ENCODE results near the gene C5AR2. TPM values are rescaled to one million over a fixed set of nuclear protein-coding genes. Genes with fewer than 3 reads are reported as not detected.
"Not testable (repeated sequence)": the region's sequence is repeated elsewhere in the genome, so short reads cannot be mapped to it uniquely, and the experiment has no call there.

The C5AR2 gene
- total and polyA plus RNA-seq, 2 experiments from 2014 or later, result 0.28 TPM; not detected in 1

GRCh38 chr19:47381653-47382279 lies 49.8 kb downstream of the C5AR2 start:
- no peak overlapping the region for H3K4me2 ChIP-seq
- no peaks in the 10 kb centered on the region for H3K27me3 ChIP-seq (ENCODE audit: insufficient read depth)
- H3K27ac ChIP-seq (ENCODE audit: low read depth), result peak overlapping the region; percentile 66; the same call in 1 of the 2 replicates
- 0 out of 2 replicates have a peak, but pooled peaks cover 4% of the 10 kb centered on the region for H3K36me3 ChIP-seq (ENCODE audit: insufficient read depth)
- ATAC-seq (no peak), DNase-seq (ENCODE audit: low spot score) (no peak)
- Mint-ChIP-seq H3K4me1 (peaks cover 5% of the 10 kb centered on the region), H3K4me3 (no peak overlapping the region), H3K9me3 (peaks cover 2% of the 10 kb centered on the region; the same call in 1 of the 3 replicates), H3K36me3 (ENCODE audit: low read depth) (peaks cover 40% of the 10 kb centered on the region), H3K27ac (no peak overlapping the region), H3K27me3 (ENCODE audit: insufficient read depth, low read depth, poor library complexity) (peaks cover 20% of the 10 kb centered on the region)
- H4K20me1 ChIP-seq (replicated peaks; ENCODE audit: insufficient read depth), result no peaks in the 10 kb centered on the region; the same call in 1 of the 2 replicates
- H3K79me2 ChIP-seq (replicated peaks; ENCODE audit: insufficient read depth), result no peaks in the 10 kb centered on the region
- no peaks in the 10 kb centered on the region for H3K9me2 ChIP-seq (ENCODE audit: insufficient read depth)
- no peak overlapping the region for H3K4me3 ChIP-seq
- H2AFZ ChIP-seq, result no peak overlapping the region
- H3K4me1 ChIP-seq (ENCODE audit: insufficient read depth), result no peaks in the 10 kb centered on the region
- no peak for TF ChIP-seq ZNF114 (CRISPR knock-in tag; IDR thresholded peaks at IDR 0.05)
- no peak for TF ChIP-seq ZNF462 (CRISPR knock-in tag; IDR thresholded peaks at IDR 0.05)
- no peak for TF ChIP-seq STAT1 (IDR thresholded peaks at IDR 0.05; ENCODE audit: unreplicated experiment)
- no peak for TF ChIP-seq CTCF (conservative IDR thresholded peaks at IDR 0.05; ENCODE audit: low read depth in 2 of 2)
- no peak for TF ChIP-seq POLR2AphosphoS5 (IDR thresholded peaks at IDR 0.05; ENCODE audit: low read depth)
- no peak for TF ChIP-seq REST (IDR thresholded peaks at IDR 0.05; ENCODE audit: unreplicated experiment)
- H3F3A ChIP-seq (replicated peaks; ENCODE audit: low read depth), result peaks cover 6% of the 10 kb centered on the region; the same call in 1 of the 2 replicates

- H3F3A ChIP-seq (replicated peaks; ENCODE audit: low read depth); H3K4me1 Mint-ChIP-seq; H3K4me3 Mint-ChIP-seq; H3K79me2 ChIP-seq (replicated peaks; ENCODE audit: insufficient read depth); H4K20me1 ChIP-seq (replicated peaks; ENCODE audit: insufficient read depth); H3K9me3 Mint-ChIP-seq; H3K4me2 ChIP-seq; H3K27ac ChIP-seq (ENCODE audit: low read depth); DNase-seq (ENCODE audit: low spot score); H3K36me3 ChIP-seq (ENCODE audit: insufficient read depth); H3K27me3 ChIP-seq (ENCODE audit: insufficient read depth); ATAC-seq; H3K9me2 ChIP-seq (ENCODE audit: insufficient read depth); H3K4me3 ChIP-seq; H3K4me1 ChIP-seq (ENCODE audit: insufficient read depth); H3K27ac Mint-ChIP-seq; H2AFZ ChIP-seq: not testable (repeated sequence)
- H3K36me3 Mint-ChIP-seq (ENCODE audit: low read depth), result peaks cover 28% of the 10 kb centered on the region
- H3K27me3 Mint-ChIP-seq (ENCODE audit: insufficient read depth, low read depth, poor library complexity), result peaks cover 21% of the 10 kb centered on the region
Observed at GRCh38 chr19:47383890-47384289, 51.9 kb downstream of the C5AR2 start.

Data from GM23338 (cell line).